ENCODE results near the gene COL23A1. TPM values are rescaled to one million over a fixed set of nuclear protein-coding genes. Genes with fewer than 3 reads are reported as not detected.

COL23A1 gene
- total RNA-seq, 4 donors from 2014 or later = 0.93 to 4.6 (median 2.4) TPM

DNA sequence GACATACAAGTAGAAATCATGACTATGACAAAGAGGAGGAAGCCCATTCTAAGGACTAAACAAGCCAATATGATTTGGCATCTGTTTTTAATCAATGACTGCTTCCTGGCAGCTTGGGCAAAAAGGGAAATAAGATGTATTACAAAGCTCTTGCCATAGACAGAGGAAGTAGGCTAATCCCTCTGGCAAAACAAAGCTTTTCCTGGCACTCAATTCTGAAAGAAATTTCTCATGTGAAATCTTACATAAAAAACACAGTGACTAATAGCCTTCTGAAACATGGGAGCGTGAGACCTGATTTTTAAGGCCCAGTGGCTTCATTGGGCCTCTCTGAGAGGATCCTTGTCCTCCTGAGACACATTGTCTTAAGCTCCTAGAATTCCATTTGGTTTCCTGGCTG, 93.6 kb downstream of the COL23A1 start:
- H3K36me3 ChIP-seq = no peaks in the 10 kb centered on the region
- H3K9me3 ChIP-seq = peaks cover 0 to 10% (median 0%) of the 10 kb centered on the region in 3 donors
- TF ChIP-seq EP300 (IDR thresholded peaks at IDR 0.05) (no peak), POLR2A (IDR thresholded peaks at IDR 0.05) (no peak), POLR2AphosphoS5 (IDR thresholded peaks at IDR 0.05) (no peak)
- TF ChIP-seq, protein P1, sequence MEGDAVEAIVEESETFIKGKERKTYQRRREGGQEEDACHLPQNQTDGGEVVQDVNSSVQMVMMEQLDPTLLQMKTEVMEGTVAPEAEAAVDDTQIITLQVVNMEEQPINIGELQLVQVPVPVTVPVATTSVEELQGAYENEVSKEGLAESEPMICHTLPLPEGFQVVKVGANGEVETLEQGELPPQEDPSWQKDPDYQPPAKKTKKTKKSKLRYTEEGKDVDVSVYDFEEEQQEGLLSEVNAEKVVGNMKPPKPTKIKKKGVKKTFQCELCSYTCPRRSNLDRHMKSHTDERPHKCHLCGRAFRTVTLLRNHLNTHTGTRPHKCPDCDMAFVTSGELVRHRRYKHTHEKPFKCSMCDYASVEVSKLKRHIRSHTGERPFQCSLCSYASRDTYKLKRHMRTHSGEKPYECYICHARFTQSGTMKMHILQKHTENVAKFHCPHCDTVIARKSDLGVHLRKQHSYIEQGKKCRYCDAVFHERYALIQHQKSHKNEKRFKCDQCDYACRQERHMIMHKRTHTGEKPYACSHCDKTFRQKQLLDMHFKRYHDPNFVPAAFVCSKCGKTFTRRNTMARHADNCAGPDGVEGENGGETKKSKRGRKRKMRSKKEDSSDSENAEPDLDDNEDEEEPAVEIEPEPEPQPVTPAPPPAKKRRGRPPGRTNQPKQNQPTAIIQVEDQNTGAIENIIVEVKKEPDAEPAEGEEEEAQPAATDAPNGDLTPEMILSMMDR (IDR thresholded peaks at IDR 0.05) = no peak
- no peaks in the 10 kb centered on the region for H3K4me1 ChIP-seq
- no peaks in the 10 kb centered on the region for H3K27me3 ChIP-seq
- WGBS, 2 donors (ENCODE audit: low coverage in 1 of 2) = 60 to 67% methylated on average over 1 of the region's 1 CpG
- H3K4me3 ChIP-seq = no peak overlapping the region
- no peak overlapping the region for H3K27ac ChIP-seq
- no peak for ATAC-seq

GRCh38 chr5:178496214-178496613, 94.0 kb downstream of the COL23A1 start:
- no peak for ATAC-seq
- no peaks in the 10 kb centered on the region for H3K27me3 ChIP-seq
- H3K9me3 ChIP-seq = peaks cover 0 to 9% (median 0%) of the 10 kb centered on the region in 3 donors
- no peaks in the 10 kb centered on the region for H3K36me3 ChIP-seq
- no peaks in the 10 kb centered on the region for H3K4me1 ChIP-seq
- H3K27ac ChIP-seq = no peak overlapping the region
- TF ChIP-seq, protein P1 (IDR thresholded peaks at IDR 0.05) = no peak
- no peak for TF ChIP-seq POLR2A (IDR thresholded peaks at IDR 0.05)
- no peak for TF ChIP-seq EP300 (IDR thresholded peaks at IDR 0.05)
- TF ChIP-seq POLR2AphosphoS5 (IDR thresholded peaks at IDR 0.05) = no peak
- 79 to 96% methylated on average over 4 to 5 of the region's 5 CpGs for whole genome bisulfite sequencing, 2 donors (ENCODE audit: low coverage in 1 of 2)
- H3K4me3 ChIP-seq = no peak overlapping the region

- Histone ChIP-seq H3K4me1 (no peaks in the 10 kb centered on the region), H3K36me3 (no peaks in the 10 kb centered on the region), H3K9me3 (peaks cover 0 to 5% (median 0%) of the 10 kb centered on the region in 3 donors), H3K27ac (no peak overlapping the region), H3K4me3 (no peak overlapping the region), H3K27me3 (no peaks in the 10 kb centered on the region)
- TF ChIP-seq POLR2A (IDR thresholded peaks at IDR 0.05) = no peak
- TF ChIP-seq POLR2AphosphoS5 (IDR thresholded peaks at IDR 0.05) = no peak
- TF ChIP-seq, protein P1 (IDR thresholded peaks at IDR 0.05) = no peak
- TF ChIP-seq EP300 (IDR thresholded peaks at IDR 0.05) = no peak
- 85 to 93% methylated on average over 1 to 4 of the region's 4 CpGs for WGBS, 2 donors (ENCODE audit: low coverage in 1 of 2)
- no peak for ATAC-seq
Observed at GRCh38 chr5:178495706-178496105, 94.5 kb downstream of the COL23A1 start.

GRCh38 chr5:178492278-178492677, 97.9 kb downstream of the COL23A1 start:
- Histone ChIP-seq H3K9me3 (peaks cover 0 to 14% (median 0%) of the 10 kb centered on the region in 3 donors), H3K27ac (no peak overlapping the region), H3K27me3 (peaks cover 6% of the 10 kb centered on the region), H3K4me3 (no peak overlapping the region), H3K4me1 (no peaks in the 10 kb centered on the region), H3K36me3 (no peaks in the 10 kb centered on the region)
- ATAC-seq = no peak
- TF ChIP-seq, protein P1 (IDR thresholded peaks at IDR 0.05) = no peak
- TF ChIP-seq EP300 (IDR thresholded peaks at IDR 0.05) (no peak), POLR2AphosphoS5 (IDR thresholded peaks at IDR 0.05) (no peak), POLR2A (IDR thresholded peaks at IDR 0.05) (no peak)
- 90 to 93% methylated on average over 3 of the region's 10 CpGs for WGBS, 2 donors (ENCODE audit: low coverage in 1 of 2)

GRCh38 chr5:178490935-178491652, 99.1 kb downstream of the COL23A1 start:
- Histone ChIP-seq H3K4me1 (no peaks in the 10 kb centered on the region), H3K4me3 (no peak overlapping the region), H3K27me3 (peaks cover 6% of the 10 kb centered on the region), H3K9me3 (peaks cover 0 to 14% (median 0%) of the 10 kb centered on the region in 3 donors), H3K36me3 (no peaks in the 10 kb centered on the region), H3K27ac (no peak overlapping the region)
- ATAC-seq = no peak
- TF ChIP-seq, protein P1 (IDR thresholded peaks at IDR 0.05) = no peak
- no peak for TF ChIP-seq POLR2AphosphoS5 (IDR thresholded peaks at IDR 0.05)
- no peak for TF ChIP-seq POLR2A (IDR thresholded peaks at IDR 0.05)
- TF ChIP-seq EP300 (IDR thresholded peaks at IDR 0.05) = no peak
- WGBS, 2 donors (ENCODE audit: low coverage in 1 of 2) = 84 to 88% methylated on average over 6 to 8 of the region's 11 CpGs

Data from gastroesophageal sphincter (tissue), 4 donors.